ENCODE results near the gene PPIH.

PPIH gene

DNA sequence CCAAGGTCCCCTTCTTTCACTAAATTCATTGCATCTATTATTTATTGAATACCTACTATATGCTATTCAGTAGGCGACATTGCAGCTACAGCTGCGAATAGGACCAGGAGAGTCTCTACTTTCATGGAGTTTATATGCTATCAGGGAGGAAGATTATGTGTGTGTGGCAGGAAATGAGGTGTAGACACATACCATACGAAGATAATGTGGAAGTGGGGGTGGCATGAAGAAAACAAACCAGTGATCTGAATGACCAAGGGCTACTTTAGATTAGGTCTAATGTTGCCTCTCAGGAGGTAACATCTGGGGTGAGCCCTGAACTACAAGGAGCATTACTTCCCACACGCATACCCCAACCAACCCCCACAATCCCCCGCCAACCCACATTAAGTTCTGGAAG is 1.0 kb upstream of the PPIH start:
- TF ChIP-seq, protein P1, sequence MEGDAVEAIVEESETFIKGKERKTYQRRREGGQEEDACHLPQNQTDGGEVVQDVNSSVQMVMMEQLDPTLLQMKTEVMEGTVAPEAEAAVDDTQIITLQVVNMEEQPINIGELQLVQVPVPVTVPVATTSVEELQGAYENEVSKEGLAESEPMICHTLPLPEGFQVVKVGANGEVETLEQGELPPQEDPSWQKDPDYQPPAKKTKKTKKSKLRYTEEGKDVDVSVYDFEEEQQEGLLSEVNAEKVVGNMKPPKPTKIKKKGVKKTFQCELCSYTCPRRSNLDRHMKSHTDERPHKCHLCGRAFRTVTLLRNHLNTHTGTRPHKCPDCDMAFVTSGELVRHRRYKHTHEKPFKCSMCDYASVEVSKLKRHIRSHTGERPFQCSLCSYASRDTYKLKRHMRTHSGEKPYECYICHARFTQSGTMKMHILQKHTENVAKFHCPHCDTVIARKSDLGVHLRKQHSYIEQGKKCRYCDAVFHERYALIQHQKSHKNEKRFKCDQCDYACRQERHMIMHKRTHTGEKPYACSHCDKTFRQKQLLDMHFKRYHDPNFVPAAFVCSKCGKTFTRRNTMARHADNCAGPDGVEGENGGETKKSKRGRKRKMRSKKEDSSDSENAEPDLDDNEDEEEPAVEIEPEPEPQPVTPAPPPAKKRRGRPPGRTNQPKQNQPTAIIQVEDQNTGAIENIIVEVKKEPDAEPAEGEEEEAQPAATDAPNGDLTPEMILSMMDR (IDR thresholded peaks at IDR 0.05; ENCODE audit: low read depth, low read length), result no peak
- no peak for DNase-seq (ENCODE audit: extremely low read depth, low read depth)

DNA sequence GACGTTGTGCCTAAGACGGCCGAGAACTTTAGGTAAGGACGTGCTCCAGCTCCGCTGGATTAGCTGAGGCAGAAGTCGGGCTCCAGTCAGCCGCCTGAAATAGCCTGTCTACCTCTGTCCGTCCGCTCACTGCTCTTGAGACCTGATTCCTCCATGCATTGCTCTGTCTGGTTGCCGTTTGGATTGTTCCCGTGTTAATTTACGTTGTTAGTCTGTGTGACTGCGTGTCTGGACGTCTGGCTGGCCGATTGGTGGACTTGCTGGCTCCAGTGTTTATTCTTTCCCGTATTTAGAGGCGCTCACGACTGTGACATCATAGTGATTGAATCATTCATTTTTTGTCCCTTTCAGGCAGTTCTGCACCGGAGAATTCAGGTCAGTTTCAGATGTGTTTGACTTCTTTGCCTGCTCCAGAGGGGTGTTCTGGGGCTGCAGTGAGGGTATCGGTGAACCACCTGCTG is 684 bp downstream of the PPIH start:
- TF ChIP-seq, protein P1 (IDR thresholded peaks at IDR 0.05; ENCODE audit: low read depth, low read length), result no peak
- no peak for DNase-seq (ENCODE audit: extremely low read depth, low read depth)

DNA sequence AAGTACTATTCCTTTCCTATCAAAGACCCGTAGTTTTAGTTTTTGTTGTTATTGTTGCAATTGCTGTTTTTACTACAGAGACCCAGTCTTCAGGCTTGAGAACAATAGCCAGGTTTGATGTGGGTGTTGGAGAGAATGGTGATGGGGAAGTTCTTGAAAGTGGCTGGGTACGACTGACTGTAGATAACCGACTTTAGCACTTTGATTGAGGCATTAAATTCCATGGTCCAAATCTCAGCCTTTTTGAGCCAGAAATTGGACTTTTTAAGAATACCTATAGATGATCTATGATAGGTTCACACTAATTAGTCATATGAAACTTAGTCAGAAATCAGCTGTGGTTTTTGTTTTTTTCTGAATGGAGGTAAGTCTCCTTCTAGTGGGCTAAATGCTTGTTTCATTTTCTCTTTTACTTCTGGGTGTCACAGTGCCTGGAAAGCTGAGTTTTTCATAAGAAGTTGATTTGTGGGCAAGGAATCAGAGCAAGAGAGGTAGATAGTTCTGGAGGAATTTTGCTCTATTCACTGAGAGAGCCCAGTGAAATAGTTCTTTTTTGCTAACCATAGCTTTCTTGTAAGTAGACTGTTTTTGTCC is 2.8 kb downstream of the PPIH start:
- TF ChIP-seq, protein P1 (IDR thresholded peaks at IDR 0.05; ENCODE audit: low read depth, low read length), result no peak

DNA sequence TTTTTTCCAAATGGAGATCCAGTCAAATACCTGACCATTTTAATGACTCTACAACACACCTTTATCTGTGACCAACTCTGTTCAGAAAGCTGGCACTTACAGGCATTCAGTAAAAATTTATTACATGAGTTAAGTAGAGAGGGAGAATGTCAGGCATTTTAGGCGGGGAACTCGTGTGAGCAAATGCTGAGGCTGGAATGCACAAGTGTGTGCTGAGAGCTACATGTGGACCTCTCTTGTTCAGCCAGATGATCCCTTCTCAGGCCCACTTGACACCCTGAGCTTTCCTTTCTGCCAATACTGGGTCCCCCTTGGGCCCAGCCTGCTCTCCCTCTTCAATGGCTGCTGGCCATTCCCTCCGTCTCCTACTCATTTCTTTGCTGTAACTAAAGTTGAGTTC is 11.7 kb downstream of the PPIH start:
- TF ChIP-seq, protein P1 (IDR thresholded peaks at IDR 0.05; ENCODE audit: low read depth, low read length), result no peak
- no peak for DNase-seq (ENCODE audit: extremely low read depth, low read depth)

More for the DNA sequence above, 2.8 kb downstream of the PPIH start:
- DNase-seq (ENCODE audit: extremely low read depth, low read depth), result no peak

DNA sequence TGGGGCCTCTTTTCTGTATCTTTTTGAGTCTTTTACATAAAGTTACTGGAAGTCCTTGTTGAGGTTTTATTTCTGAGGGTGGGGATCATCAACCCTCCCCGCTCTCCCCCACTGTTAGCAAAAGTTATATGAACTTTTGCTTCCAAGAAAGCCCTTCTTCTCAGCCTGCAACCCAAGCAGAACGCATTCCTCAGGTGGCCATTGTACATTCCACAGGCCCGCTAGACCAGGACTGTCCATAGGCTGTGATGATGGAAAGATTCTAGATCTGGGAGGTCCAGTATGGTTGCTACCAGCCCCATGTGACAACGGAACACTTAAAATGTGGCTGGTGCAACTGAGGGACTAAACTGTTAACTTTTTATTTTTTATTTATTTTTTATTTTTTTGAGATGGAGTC is 12.2 kb downstream of the PPIH start:
- DNase-seq (ENCODE audit: extremely low read depth, low read depth), result no peak
- TF ChIP-seq, protein P1 (IDR thresholded peaks at IDR 0.05; ENCODE audit: low read depth, low read length), result no peak

DNA sequence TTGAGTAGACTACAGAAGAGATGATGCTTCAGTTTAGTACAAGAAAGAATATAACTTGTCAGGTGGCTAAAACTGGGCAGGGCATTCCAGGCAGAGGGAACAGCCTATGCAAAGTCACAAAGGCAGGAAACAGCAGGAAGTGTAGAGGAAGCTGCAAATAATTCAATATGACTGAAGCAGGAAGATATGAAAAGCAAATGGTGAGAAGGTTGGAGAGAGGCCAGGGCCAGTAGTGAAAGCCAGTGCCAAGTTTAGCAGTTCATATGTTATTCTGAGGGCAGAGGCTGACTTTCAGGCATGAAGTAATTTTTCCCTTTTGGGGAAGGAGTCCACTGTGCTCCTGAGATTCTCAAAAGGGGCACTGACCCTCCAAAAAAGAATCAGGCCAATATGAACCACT is 16.0 kb downstream of the PPIH start:
- TF ChIP-seq, protein P1 (IDR thresholded peaks at IDR 0.05; ENCODE audit: low read depth, low read length), result no peak

DNA sequence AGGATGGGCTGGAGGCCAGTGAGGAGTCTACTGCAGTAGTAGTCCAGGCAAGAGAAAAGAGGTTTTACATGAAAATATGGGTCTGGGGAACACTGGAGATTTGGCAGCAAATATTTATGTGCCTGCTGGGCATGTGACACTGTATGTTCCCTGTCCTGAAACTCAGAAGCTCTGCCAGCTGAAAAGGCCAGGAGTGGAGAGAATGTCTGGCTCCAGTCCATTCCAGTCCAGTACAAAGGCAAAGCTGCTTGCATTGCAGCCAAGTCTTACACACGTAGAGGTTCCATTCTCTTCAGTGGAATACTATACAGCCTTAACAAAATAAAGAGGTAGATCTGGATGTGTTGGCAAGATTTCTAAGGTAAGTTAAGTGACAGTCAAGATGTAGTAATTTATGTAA is 16.5 kb downstream of the PPIH start:
- TF ChIP-seq, protein P1 (IDR thresholded peaks at IDR 0.05; ENCODE audit: low read depth, low read length), result no peak

More for the DNA sequence above, 16.0 kb downstream of the PPIH start:
- DNase-seq (ENCODE audit: extremely low read depth, low read depth), result no peak

More for the DNA sequence above, 16.5 kb downstream of the PPIH start:
- DNase-seq (ENCODE audit: extremely low read depth, low read depth), result no peak

Data from AG09319 (cell line).